Lower leg skin (tissue), 4 donors: Measurements from ENCODE around the gene DLG3. TPM values are rescaled to one million over a fixed set of nuclear protein-coding genes. Genes with fewer than 3 reads are reported as not detected.
A peak's percentile ranks its signal among the peaks of the same experiment; 100 is the strongest.

Experiments
- DNase-seq, 2 donors: peaks; one replicate each; pipeline ENCODE4 v3.0.0-alpha.2; 2019; ENCODE audit warnings: low spot score in 2 of 2
- H3K4me3 ChIP-seq: fragments of 200-600 bp; sonication (generic); 2 replicates; pipeline ENCODE4 v1.5.1; 2017; ENCODE audit warnings: mild to moderate bottlenecking, low read depth; ENCODE audit not compliant: poor library complexity, severe bottlenecking
- POLR2A ChIP-seq, 2 donors: fragments of 450-650 bp; IDR thresholded peaks; one replicate each; pipeline ENCODE4 v1.6.1; 2016 to 2017; ENCODE audit warnings: antibody characterized with exemption in 2 of 2, mild to moderate bottlenecking in 1 of 2, moderate library complexity in 1 of 2
- WGBS, 2 donors: methylation state at CpG; one replicate each; pipeline ENCODE4 v1.1.5; 2018; 5-methylcytosine and 5-hydroxymethylcytosine counted together
- intact Hi-C: fragments of 100-400 bp; cut with DNase I; formaldehyde crosslinking; loops from one replicate; pipeline ENCODE4 v1.15.0; 2023; ENCODE audit warnings: low total_unique reads
- total RNA-seq, 4 donors: library from RNA; depleted of rRNA; stranded (reverse); fragments of >200 nt; gene quantifications; one replicate each; pipeline ENCODE4 v1.1.0, GENCODE V29; 2016
- TF ChIP-seq, protein P1 (sequence below), 3 donors: fragments of 450-650 bp; IDR thresholded peaks; one replicate each; pipeline ENCODE4 v1.5.1; 2016; ENCODE audit warnings: antibody characterized with exemption in 3 of 3, mild to moderate bottlenecking in 3 of 3, moderate library complexity in 2 of 3

Gene DLG3
- total RNA-seq, 4 donors from 2014 or later = 26.1 to 40.2 (median 35.9) TPM

- WGBS, 2 donors = 81 to 93% methylated on average over 10 to 15 of the region's 15 CpGs
- peak in 1 of 2 donors; percentile 77 for DNase-seq
- H3K4me3 ChIP-seq = no peak overlapping the region
- intact Hi-C loops = no loop called here
- TF ChIP-seq, protein P1, sequence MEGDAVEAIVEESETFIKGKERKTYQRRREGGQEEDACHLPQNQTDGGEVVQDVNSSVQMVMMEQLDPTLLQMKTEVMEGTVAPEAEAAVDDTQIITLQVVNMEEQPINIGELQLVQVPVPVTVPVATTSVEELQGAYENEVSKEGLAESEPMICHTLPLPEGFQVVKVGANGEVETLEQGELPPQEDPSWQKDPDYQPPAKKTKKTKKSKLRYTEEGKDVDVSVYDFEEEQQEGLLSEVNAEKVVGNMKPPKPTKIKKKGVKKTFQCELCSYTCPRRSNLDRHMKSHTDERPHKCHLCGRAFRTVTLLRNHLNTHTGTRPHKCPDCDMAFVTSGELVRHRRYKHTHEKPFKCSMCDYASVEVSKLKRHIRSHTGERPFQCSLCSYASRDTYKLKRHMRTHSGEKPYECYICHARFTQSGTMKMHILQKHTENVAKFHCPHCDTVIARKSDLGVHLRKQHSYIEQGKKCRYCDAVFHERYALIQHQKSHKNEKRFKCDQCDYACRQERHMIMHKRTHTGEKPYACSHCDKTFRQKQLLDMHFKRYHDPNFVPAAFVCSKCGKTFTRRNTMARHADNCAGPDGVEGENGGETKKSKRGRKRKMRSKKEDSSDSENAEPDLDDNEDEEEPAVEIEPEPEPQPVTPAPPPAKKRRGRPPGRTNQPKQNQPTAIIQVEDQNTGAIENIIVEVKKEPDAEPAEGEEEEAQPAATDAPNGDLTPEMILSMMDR (IDR thresholded peaks at IDR 0.05) = no peak
- TF ChIP-seq POLR2A (IDR thresholded peaks at IDR 0.05) = no peak
Measured at GRCh38 chrX:70426286-70427278, 18.1 kb upstream of the DLG3 start.

DNA sequence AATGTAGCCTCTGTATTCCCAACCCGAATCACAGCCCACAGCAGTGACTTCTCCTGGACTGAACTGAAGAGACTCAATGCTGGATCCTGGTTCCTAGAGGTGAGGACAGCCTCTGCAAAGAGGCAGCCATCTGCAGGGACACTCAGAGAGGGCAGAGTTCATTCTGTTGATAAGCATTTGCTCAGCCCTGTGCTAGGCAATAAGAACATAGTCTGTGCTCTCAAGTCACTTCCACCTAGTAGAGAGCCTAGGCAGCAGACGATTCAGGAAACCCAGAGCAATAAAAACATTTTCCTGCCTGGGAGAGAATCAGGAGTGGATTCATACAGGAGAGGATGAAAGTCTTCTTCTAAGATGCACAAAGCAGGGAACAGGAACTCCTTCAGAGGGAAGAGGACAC, 17.3 kb upstream of the DLG3 start:
- no peak for TF ChIP-seq POLR2A (IDR thresholded peaks at IDR 0.05)
- TF ChIP-seq, protein P1 (IDR thresholded peaks at IDR 0.05) = no peak
- intact Hi-C loops = no loop called here
- 67 to 68% methylated on average over 2 of the region's 2 CpGs for WGBS, 2 donors
- no peak overlapping the region for H3K4me3 ChIP-seq
- DNase-seq = no peak

DNA sequence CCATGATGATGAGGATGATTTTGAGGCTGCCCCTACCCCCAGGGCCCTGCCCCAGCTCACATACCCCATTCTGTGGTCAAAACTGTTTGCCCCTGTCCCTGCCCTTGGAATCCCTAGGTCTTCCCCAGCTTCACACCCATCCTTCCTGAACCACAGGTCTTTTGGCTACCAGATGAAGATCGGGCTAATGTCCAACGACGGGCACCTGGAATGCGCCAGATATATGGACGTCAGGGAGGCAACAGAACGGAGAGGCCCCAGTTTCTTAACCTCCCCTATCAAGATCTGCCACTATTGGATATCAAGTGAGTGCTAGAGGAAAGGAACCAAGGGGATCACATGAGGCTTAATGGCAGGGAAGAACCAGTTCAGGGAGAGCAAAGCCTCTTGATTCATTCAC, 14.9 kb upstream of the DLG3 start:
- no peak for DNase-seq
- TF ChIP-seq, protein P1 (IDR thresholded peaks at IDR 0.05) = no peak
- no peak for TF ChIP-seq POLR2A (IDR thresholded peaks at IDR 0.05)
- intact Hi-C loops = no loop called here
- 77 to 87% methylated on average over 6 of the region's 6 CpGs for WGBS, 2 donors
- no peak overlapping the region for H3K4me3 ChIP-seq

- peak in 1 of 2 donors; percentile 54 for DNase-seq
- 32 to 53% methylated on average over 15 of the region's 15 CpGs for WGBS, 2 donors
- H3K4me3 ChIP-seq = no peak overlapping the region
- intact Hi-C loops = loop anchor here (1.0 kb wide), 1 partner anchor 18 kb away; no protein-coding TSS in a partner anchor
- TF ChIP-seq POLR2A (IDR thresholded peaks at IDR 0.05) = no peak
- TF ChIP-seq, protein P1 (IDR thresholded peaks at IDR 0.05) = no peak
Measured at GRCh38 chrX:70432936-70433847, 11.4 kb upstream of the DLG3 start.

- H3K4me3 ChIP-seq = peak overlapping the region; percentile 32
- WGBS, 2 donors = 7 to 32% methylated on average over 3 to 37 of the region's 37 CpGs
- DNase-seq = peak in 1 of 2 donors; percentile 94
- intact Hi-C loops = no loop called here
- TF ChIP-seq, protein P1 (IDR thresholded peaks at IDR 0.05) = no peak
- TF ChIP-seq POLR2A (IDR thresholded peaks at IDR 0.05) = no peak
Measured at GRCh38 chrX:70433848-70434351, 10.7 kb upstream of the DLG3 start.
